Measurements from ENCODE around the gene TBL1X. TPM values are rescaled to one million over a fixed set of nuclear protein-coding genes. Genes with fewer than 3 reads are reported as not detected.

TBL1X gene
- total RNA-seq, 4 donors from 2014 or later = 32.9 to 42.9 (median 33.4) TPM

DNA sequence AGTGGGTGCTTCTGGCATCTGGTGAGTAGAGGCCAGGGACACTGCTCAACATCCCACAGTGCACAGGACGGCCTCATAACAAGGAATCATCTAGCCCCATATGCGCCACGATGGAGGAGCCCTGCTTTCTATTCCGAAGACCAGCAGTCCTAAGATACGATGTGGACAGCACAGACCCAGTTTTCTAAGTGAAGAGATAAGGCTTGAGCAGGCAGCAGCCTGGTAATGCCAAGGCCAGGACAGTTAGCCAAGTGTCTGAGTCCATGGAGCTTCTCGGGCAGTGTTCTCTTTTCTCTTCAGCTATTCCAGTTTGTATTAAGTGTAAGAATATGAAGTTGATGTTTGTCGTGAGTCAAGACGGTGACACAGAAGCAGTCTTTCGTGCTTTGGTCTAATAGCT, 112.7 kb downstream of the TBL1X start:
- no peak for DNase-seq
- H3K27ac ChIP-seq = no peak overlapping the region
- WGBS, 2 donors = 98 to 99% methylated on average over 8 of the region's 9 CpGs
- no peaks in the 10 kb centered on the region for H3K27me3 ChIP-seq
- no peaks in the 10 kb centered on the region for H3K36me3 ChIP-seq
- H3K4me1 ChIP-seq = peaks cover 0 to 6% of the 10 kb centered on the region in 2 donors
- TF ChIP-seq, protein P1, sequence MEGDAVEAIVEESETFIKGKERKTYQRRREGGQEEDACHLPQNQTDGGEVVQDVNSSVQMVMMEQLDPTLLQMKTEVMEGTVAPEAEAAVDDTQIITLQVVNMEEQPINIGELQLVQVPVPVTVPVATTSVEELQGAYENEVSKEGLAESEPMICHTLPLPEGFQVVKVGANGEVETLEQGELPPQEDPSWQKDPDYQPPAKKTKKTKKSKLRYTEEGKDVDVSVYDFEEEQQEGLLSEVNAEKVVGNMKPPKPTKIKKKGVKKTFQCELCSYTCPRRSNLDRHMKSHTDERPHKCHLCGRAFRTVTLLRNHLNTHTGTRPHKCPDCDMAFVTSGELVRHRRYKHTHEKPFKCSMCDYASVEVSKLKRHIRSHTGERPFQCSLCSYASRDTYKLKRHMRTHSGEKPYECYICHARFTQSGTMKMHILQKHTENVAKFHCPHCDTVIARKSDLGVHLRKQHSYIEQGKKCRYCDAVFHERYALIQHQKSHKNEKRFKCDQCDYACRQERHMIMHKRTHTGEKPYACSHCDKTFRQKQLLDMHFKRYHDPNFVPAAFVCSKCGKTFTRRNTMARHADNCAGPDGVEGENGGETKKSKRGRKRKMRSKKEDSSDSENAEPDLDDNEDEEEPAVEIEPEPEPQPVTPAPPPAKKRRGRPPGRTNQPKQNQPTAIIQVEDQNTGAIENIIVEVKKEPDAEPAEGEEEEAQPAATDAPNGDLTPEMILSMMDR (IDR thresholded peaks at IDR 0.05) = no peak
- TF ChIP-seq POLR2A (IDR thresholded peaks at IDR 0.05) = no peak
- intact Hi-C loops (cut with DNase I) = no loop called here
- H3K9me3 ChIP-seq = no peaks in the 10 kb centered on the region
- no peak overlapping the region for H3K4me3 ChIP-seq (replicated peaks in 1 of 3)

DNA sequence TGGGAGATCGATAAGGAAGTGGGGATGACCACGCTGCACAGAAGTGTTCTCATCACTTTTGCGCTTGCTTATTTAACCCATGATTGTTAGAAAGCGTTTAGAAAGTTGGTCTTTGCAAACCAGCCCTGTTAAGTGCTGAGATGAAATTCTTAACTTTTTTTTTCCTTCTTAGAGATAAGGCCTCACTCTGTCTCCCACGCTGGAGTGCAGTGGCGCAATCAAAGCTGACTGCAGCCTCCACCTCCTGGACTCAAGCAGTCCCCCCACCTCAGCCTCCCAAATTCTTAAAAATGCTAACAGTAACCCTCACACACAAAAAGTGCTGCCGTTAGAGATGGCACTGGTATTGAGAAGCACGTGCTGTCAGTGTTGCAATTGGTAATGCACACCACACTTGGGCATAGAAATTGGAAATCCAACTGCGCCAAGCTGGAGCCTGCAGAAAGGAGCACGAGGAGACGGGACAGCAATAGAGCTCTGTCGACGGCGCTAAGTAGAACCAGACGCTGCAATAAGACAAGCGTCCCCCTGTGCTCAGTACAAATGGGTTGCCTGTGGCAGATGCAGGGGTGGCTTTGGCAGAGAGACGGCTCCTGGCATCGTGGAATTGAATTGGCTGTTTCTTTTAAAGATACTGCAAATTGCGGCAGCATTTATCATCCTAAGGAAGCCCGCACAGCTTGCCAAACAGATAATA, 113.4 kb downstream of the TBL1X start:
- Histone ChIP-seq H3K4me1 (peaks cover 0 to 5% of the 10 kb centered on the region in 2 donors), H3K9me3 (no peaks in the 10 kb centered on the region), H3K27ac (no peak overlapping the region), H3K27me3 (no peaks in the 10 kb centered on the region), H3K36me3 (no peaks in the 10 kb centered on the region), H3K4me3 (replicated peaks in 1 of 3) (no peak overlapping the region)
- WGBS, 2 donors = 86 to 93% methylated on average over 20 of the region's 20 CpGs
- no peak for TF ChIP-seq POLR2A (IDR thresholded peaks at IDR 0.05)
- TF ChIP-seq, protein P1 (IDR thresholded peaks at IDR 0.05) = no peak
- intact Hi-C loops (cut with DNase I) = no loop called here
- DNase-seq = no peak

DNA sequence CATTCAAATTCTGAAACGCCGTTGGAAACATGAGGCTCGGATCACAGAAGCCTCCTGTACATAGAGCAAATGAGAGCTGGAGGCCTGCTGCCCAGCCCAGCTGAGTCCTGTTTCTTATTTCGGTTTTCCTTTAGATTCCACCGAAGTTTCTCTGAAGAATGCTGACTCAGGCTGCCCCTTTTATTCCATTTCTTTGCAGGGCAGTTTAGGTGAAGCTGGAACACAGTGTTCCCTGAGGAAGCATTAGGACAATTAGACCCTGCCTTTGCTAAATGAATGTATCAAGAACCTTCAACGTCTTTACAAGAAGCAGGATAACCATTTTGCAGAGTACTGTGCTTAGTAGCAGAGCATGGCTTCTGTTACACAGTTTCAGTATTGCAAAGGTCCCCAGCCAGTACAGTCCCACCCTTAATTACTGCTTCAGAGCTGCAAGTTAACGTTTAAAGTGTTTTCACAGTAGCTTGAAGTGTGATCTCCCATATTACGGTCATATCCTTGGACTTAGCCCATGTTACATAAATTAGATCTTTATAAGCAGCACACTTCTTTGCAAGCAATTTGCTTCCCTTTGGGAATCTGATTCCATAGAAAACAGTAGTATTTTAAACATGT, 117.0 kb downstream of the TBL1X start:
- Histone ChIP-seq H3K27ac (no peak overlapping the region), H3K9me3 (no peaks in the 10 kb centered on the region), H3K4me3 (replicated peaks in 1 of 3) (no peak overlapping the region), H3K36me3 (no peaks in the 10 kb centered on the region), H3K27me3 (no peaks in the 10 kb centered on the region), H3K4me1 (no peaks in the 10 kb centered on the region)
- TF ChIP-seq, protein P1 (IDR thresholded peaks at IDR 0.05) = no peak
- TF ChIP-seq POLR2A (IDR thresholded peaks at IDR 0.05) = no peak
- 58% methylated on average over 5 to 8 of the region's 8 CpGs for WGBS, 2 donors
- intact Hi-C loops (cut with DNase I) = no loop called here
- no peak for DNase-seq

DNA sequence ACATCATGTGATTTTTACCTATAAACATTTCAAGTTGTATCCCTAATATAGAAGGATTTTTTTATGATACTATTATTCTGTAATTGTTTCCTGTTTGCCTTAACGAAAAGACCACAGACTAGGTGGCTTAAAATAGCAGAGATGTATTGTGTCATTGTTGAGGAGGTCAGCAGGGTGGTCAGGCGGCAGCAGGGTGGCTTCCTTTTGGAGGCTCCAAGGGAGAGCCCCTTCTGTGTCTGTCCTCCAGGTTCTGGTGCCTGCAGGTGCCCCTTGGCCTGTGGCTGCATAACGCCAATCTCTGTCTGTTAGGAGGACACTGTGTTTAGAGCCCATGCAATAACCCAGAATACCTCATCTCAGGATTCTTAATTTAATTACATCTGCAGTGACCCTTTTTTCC, 118.1 kb downstream of the TBL1X start:
- H3K9me3 ChIP-seq = no peaks in the 10 kb centered on the region
- no peaks in the 10 kb centered on the region for H3K4me1 ChIP-seq
- no peak overlapping the region for H3K4me3 ChIP-seq (replicated peaks in 1 of 3)
- intact Hi-C loops (cut with DNase I) = no loop called here
- H3K27ac ChIP-seq = no peak overlapping the region
- no peak for DNase-seq
- no peaks in the 10 kb centered on the region for H3K27me3 ChIP-seq
- 84 to 94% methylated on average over 3 of the region's 3 CpGs for WGBS, 2 donors
- no peak for TF ChIP-seq POLR2A (IDR thresholded peaks at IDR 0.05)
- TF ChIP-seq, protein P1 (IDR thresholded peaks at IDR 0.05) = no peak
- H3K36me3 ChIP-seq = no peaks in the 10 kb centered on the region

DNA sequence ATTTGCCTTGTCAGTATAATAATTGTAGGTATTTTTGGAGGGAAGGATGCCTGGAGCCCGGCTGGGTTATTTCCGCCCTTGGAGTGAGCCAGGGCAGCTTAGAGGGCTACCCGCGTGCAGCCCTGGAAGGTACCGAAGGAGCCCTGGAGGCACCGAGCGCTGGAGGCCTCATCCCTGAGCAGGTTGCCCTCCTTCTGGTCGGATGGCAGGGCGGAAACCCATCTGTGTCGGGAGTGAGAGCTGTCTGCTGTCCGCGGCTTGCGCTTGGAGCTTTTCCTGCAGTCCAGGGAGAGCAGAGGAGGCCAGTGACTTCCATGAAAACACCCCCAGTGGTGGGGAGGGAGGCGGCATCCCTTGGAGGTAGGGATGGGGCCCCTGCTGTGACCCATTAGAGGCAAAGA, 122.1 kb downstream of the TBL1X start:
- intact Hi-C loops (cut with DNase I) = no loop called here
- Histone ChIP-seq H3K36me3 (no peaks in the 10 kb centered on the region), H3K27ac (no peak overlapping the region), H3K27me3 (no peaks in the 10 kb centered on the region), H3K4me1 (no peaks in the 10 kb centered on the region), H3K9me3 (no peaks in the 10 kb centered on the region), H3K4me3 (replicated peaks in 1 of 3) (no peak overlapping the region)
- DNase-seq = no peak
- TF ChIP-seq, protein P1 (IDR thresholded peaks at IDR 0.05) = no peak
- TF ChIP-seq POLR2A (IDR thresholded peaks at IDR 0.05) = no peak
- 77 to 89% methylated on average over 3 to 10 of the region's 14 CpGs for WGBS, 2 donors
